Measurements from ENCODE around the gene SSX4.
"Not testable (repeated sequence)": the region's sequence is repeated elsewhere in the genome, so short reads cannot be mapped to it uniquely, and the experiment has no call there.

The SSX4 gene

GRCh38 chrX:48433713-48434112 lies 50.4 kb downstream of the SSX4 start:
- not testable (repeated sequence) for H3K4me3 ChIP-seq (replicated peaks; ENCODE audit: low read depth, low read length); H3K27me3 ChIP-seq (replicated peaks; ENCODE audit: control insufficient read depth, insufficient read depth, low read length)

More at GRCh38 chrX:48433713-48434112, 50.4 kb downstream of the SSX4 start:
- DNase-seq (ENCODE audit: extremely low read depth, insufficient read length); H3K36me3 ChIP-seq (ENCODE audit: control insufficient read depth, insufficient read depth, low read length): not testable (repeated sequence)
